Ammon's horn (tissue), 1 donor: ENCODE measurements around the gene FOXJ3.

Experiments used
- DNase-seq: peaks from one replicate; pipeline ENCODE4 v3.0.0-alpha.2; 2016; ENCODE audit warnings: low spot score

FOXJ3 gene

GRCh38 chr1:42334240-42335049, 590 bp downstream of the FOXJ3 start:
- peak; percentile 56 for DNase-seq

GRCh38 chr1:42333662-42334239, 1.3 kb downstream of the FOXJ3 start:
- DNase-seq, result no peak

GRCh38 chr1:42332877-42333276, 2.2 kb downstream of the FOXJ3 start:
- no peak for DNase-seq

- no peak for DNase-seq
Observed at GRCh38 chr1:42330215-42330614, 4.8 kb downstream of the FOXJ3 start.

GRCh38 chr1:42328916-42329496, 6.0 kb downstream of the FOXJ3 start:
- no peak for DNase-seq

GRCh38 chr1:42328047-42328625, 6.9 kb downstream of the FOXJ3 start:
- no peak for DNase-seq

- DNase-seq, result no peak
Observed at GRCh38 chr1:42325014-42325402, 10.0 kb downstream of the FOXJ3 start.

GRCh38 chr1:42324398-42325013, 10.5 kb downstream of the FOXJ3 start:
- DNase-seq, result no peak

- no peak for DNase-seq
Observed at GRCh38 chr1:42323551-42323950, 11.5 kb downstream of the FOXJ3 start.

GRCh38 chr1:42322577-42322976, 12.5 kb downstream of the FOXJ3 start:
- DNase-seq, result no peak

- no peak for DNase-seq
Observed at GRCh38 chr1:42321731-42322130, 13.3 kb downstream of the FOXJ3 start.

- no peak for DNase-seq
Observed at GRCh38 chr1:42320708-42321107, 14.3 kb downstream of the FOXJ3 start.

- DNase-seq, result no peak
Observed at GRCh38 chr1:42319871-42320484, 15.1 kb downstream of the FOXJ3 start.

GRCh38 chr1:42319128-42319851, 15.7 kb downstream of the FOXJ3 start:
- DNase-seq, result no peak

GRCh38 chr1:42318601-42319000, 16.4 kb downstream of the FOXJ3 start:
- DNase-seq, result no peak

GRCh38 chr1:42317308-42317707, 17.7 kb downstream of the FOXJ3 start:
- DNase-seq, result no peak

- no peak for DNase-seq
Observed at GRCh38 chr1:42316292-42316691, 18.7 kb downstream of the FOXJ3 start.

GRCh38 chr1:42315500-42315899, 19.5 kb downstream of the FOXJ3 start:
- DNase-seq, result no peak

- no peak for DNase-seq
Observed at GRCh38 chr1:42313970-42314369, 21.1 kb downstream of the FOXJ3 start.

GRCh38 chr1:42312576-42313212, 22.3 kb downstream of the FOXJ3 start:
- DNase-seq, result no peak

- DNase-seq, result no peak
Observed at GRCh38 chr1:42311897-42312296, 23.1 kb downstream of the FOXJ3 start.
